Peyer's patch (tissue), 4 donors: ENCODE measurements around the gene NUP153.

ENCODE experiments used
- POLR2A ChIP-seq, 2 donors: fragments of 450-650 bp; IDR thresholded peaks; one replicate each; pipeline ENCODE4 v1.5.1; 2017; ENCODE audit warnings: antibody characterized with exemption in 2 of 2, mild to moderate bottlenecking in 2 of 2, moderate library complexity in 2 of 2
- TF ChIP-seq, protein P1 (sequence below), 6 experiments: fragments of 450-650 bp in 4 of 6; fragments of 200-600 bp in 2 of 6; sonication (generic) in 1 of 6; IDR thresholded peaks; one replicate each; pipeline ENCODE4 v1.5.1; 2017 to 2019; ENCODE audit warnings: antibody characterized with exemption in 6 of 6, mild to moderate bottlenecking in 3 of 6, moderate library complexity in 1 of 6

- TF ChIP-seq, protein P1, sequence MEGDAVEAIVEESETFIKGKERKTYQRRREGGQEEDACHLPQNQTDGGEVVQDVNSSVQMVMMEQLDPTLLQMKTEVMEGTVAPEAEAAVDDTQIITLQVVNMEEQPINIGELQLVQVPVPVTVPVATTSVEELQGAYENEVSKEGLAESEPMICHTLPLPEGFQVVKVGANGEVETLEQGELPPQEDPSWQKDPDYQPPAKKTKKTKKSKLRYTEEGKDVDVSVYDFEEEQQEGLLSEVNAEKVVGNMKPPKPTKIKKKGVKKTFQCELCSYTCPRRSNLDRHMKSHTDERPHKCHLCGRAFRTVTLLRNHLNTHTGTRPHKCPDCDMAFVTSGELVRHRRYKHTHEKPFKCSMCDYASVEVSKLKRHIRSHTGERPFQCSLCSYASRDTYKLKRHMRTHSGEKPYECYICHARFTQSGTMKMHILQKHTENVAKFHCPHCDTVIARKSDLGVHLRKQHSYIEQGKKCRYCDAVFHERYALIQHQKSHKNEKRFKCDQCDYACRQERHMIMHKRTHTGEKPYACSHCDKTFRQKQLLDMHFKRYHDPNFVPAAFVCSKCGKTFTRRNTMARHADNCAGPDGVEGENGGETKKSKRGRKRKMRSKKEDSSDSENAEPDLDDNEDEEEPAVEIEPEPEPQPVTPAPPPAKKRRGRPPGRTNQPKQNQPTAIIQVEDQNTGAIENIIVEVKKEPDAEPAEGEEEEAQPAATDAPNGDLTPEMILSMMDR (IDR thresholded peaks at IDR 0.05), result no peak
- no peak for TF ChIP-seq POLR2A (IDR thresholded peaks at IDR 0.05)
These were observed 6.0 kb downstream of the NUP153 start for GRCh38 chr6:17700421-17701416.
